ENCODE results near the gene ANK3. TPM values are rescaled to one million over a fixed set of nuclear protein-coding genes. Genes with fewer than 3 reads are reported as not detected.

The ANK3 gene
- polyA plus RNA-seq, 1 donor (not counting 4 experiments of a cell fraction or from before 2014, with no cell fraction given), result 8.3 TPM

GRCh38 chr10:60423920-60424319 lies 34.2 kb upstream of the ANK3 start:
- no peak for DNase-seq (ENCODE audit: low read depth, low spot score)
- Histone ChIP-seq H3K27ac (ENCODE audit: control insufficient read depth, insufficient read depth, low read length) (no peak overlapping the region), H2AFZ (ENCODE audit: control insufficient read depth, low read length) (no peak overlapping the region), H3K9me1 (ENCODE audit: control insufficient read depth, extremely low read depth, insufficient read depth, low read length) (no peaks in the 10 kb centered on the region), H3K4me1 (ENCODE audit: control insufficient read depth, extremely low read depth, insufficient read depth, low read length) (peaks cover 37% of the 10 kb centered on the region), H4K20me1 (ENCODE audit: control insufficient read depth, extremely low read depth, insufficient read depth, low read length) (no peaks in the 10 kb centered on the region), H3K4me2 (ENCODE audit: control insufficient read depth, extremely low read depth, insufficient read depth, low read depth, low read length) (no peak overlapping the region), H3K36me3 (ENCODE audit: control insufficient read depth in 2 of 2, extremely low read depth in 1 of 2, insufficient read depth in 2 of 2, low read length in 2 of 2) (no peaks in the 10 kb centered on the region), H3K27me3 (ENCODE audit: control insufficient read depth, extremely low read depth, insufficient read depth, low read length) (no peaks in the 10 kb centered on the region), H3K9me3 (ENCODE audit: control insufficient read depth, low read depth, low read length) (no peaks in the 10 kb centered on the region), H3K79me2 (ENCODE audit: control insufficient read depth, insufficient read depth, low read length) (no peaks in the 10 kb centered on the region), H3K9ac (ENCODE audit: control insufficient read depth, extremely low read depth, insufficient read depth, low read length) (no peak overlapping the region), H3K4me3 (ENCODE audit: control insufficient read depth in 2 of 3, extremely low read depth in 1 of 3, insufficient read depth in 2 of 3, low read depth in 1 of 3, low read length in 3 of 3) (no peak overlapping the region)
- TF ChIP-seq CTCF (optimal IDR thresholded peaks at IDR 0.05 in 1 of 3, IDR thresholded peaks at IDR 0.05 in 1 of 3, conservative IDR thresholded peaks at IDR 0.05 in 1 of 3; ENCODE audit: extremely low read depth in 1 of 3, insufficient read depth in 2 of 3, low read length in 3 of 3) (no peak), EZH2 (IDR thresholded peaks at IDR 0.05; ENCODE audit: low read length) (no peak)
- dilution Hi-C loops (cut with MboI; ENCODE audit: extremely low pct_ligation_motif_present, low sequenced_read_pairs), result no loop called here
- FAIRE-seq, result no peak

- TF ChIP-seq EZH2 (IDR thresholded peaks at IDR 0.05; ENCODE audit: low read length) (no peak), CTCF (optimal IDR thresholded peaks at IDR 0.05 in 1 of 3, IDR thresholded peaks at IDR 0.05 in 1 of 3, conservative IDR thresholded peaks at IDR 0.05 in 1 of 3; ENCODE audit: extremely low read depth in 1 of 3, insufficient read depth in 2 of 3, low read length in 3 of 3) (no peak)
- Histone ChIP-seq H3K4me1 (ENCODE audit: control insufficient read depth, extremely low read depth, insufficient read depth, low read length) (peaks cover 30% of the 10 kb centered on the region), H3K9me3 (ENCODE audit: control insufficient read depth, low read depth, low read length) (no peaks in the 10 kb centered on the region), H3K4me3 (ENCODE audit: control insufficient read depth in 2 of 3, extremely low read depth in 1 of 3, insufficient read depth in 2 of 3, low read depth in 1 of 3, low read length in 3 of 3) (no peak overlapping the region), H2AFZ (ENCODE audit: control insufficient read depth, low read length) (no peak overlapping the region), H3K79me2 (ENCODE audit: control insufficient read depth, insufficient read depth, low read length) (no peaks in the 10 kb centered on the region), H3K4me2 (ENCODE audit: control insufficient read depth, extremely low read depth, insufficient read depth, low read depth, low read length) (no peak overlapping the region), H3K36me3 (ENCODE audit: control insufficient read depth in 2 of 2, extremely low read depth in 1 of 2, insufficient read depth in 2 of 2, low read length in 2 of 2) (no peaks in the 10 kb centered on the region), H3K27me3 (ENCODE audit: control insufficient read depth, extremely low read depth, insufficient read depth, low read length) (no peaks in the 10 kb centered on the region), H3K9me1 (ENCODE audit: control insufficient read depth, extremely low read depth, insufficient read depth, low read length) (no peaks in the 10 kb centered on the region), H3K9ac (ENCODE audit: control insufficient read depth, extremely low read depth, insufficient read depth, low read length) (no peak overlapping the region), H3K27ac (ENCODE audit: control insufficient read depth, insufficient read depth, low read length) (no peak overlapping the region), H4K20me1 (ENCODE audit: control insufficient read depth, extremely low read depth, insufficient read depth, low read length) (no peaks in the 10 kb centered on the region)
- dilution Hi-C loops (cut with MboI; ENCODE audit: extremely low pct_ligation_motif_present, low sequenced_read_pairs), result no loop called here
- no peak for FAIRE-seq
- no peak for DNase-seq (ENCODE audit: low read depth, low spot score)
Measured at GRCh38 chr10:60422809-60423208, 33.1 kb upstream of the ANK3 start.

Data from keratinocyte (primary cell).